ENCODE results near the gene FBXL16. TPM values are rescaled to one million over a fixed set of nuclear protein-coding genes. Genes with fewer than 3 reads are reported as not detected.

FBXL16 gene
- polyA plus RNA-seq, 1 of the 3 experiments (the other 2 are of a cell fraction): 19.8 TPM

DNA sequence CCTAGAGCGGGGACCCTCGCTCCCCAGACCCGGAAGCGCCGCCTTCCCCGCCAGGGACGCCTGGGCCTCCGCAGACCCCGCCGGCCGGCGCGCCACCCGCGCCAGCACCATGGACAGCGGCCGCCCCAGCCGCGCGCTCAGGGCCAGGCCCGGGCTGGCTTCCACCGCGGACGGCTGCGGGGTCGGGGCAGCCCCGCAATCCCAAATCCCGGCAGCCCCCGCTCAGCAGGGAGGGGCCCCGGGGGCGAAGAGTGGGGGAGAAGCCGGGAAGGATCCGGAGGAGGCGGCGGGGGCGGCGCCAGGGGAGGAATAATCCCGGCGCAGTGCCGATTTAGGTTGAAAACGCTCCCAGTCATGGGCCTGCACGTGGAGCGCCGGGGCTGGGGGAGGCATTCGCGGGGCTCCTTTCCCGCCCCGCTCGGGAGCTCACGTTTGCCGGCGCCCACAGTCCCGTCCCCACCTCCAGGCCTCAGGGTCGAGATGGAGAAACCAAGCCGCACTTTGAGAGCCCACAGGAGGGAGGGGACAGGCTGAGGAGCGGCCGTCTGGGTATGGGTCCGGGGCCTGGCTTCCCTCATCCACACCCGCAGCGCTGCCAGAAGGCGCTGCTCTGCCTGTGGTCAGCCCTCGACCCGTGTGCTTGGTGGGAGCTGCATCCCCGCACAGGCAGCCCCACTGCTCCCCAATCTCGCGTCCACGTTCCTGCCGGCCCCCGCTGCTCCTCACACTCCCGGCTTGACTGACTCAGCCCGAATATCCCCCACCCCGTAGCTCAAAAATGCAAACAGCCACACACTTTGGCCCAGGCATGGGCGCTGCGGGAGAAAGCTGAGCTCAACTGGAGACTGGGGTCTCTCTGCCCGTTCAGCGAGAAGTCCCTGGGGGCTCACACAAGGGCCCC lies 4.7 kb downstream of the FBXL16 start:
- Histone ChIP-seq H3K79me2 (ENCODE audit: insufficient read depth) (peaks cover 67% of the 10 kb centered on the region), H3K4me1 (ENCODE audit: control insufficient read depth in 1 of 2, insufficient read depth in 2 of 2, low read depth in 1 of 2, low read length in 1 of 2) (peaks cover 4 to 12% of the 10 kb centered on the region in 2 experiments; a peak in 1 of 4 replicates), H3K9me2 (no peaks in the 10 kb centered on the region), H3K27ac (ENCODE audit: low read depth in 2 of 2, low read length in 1 of 2) (no peak overlapping the region), H3K4me2 (no peak overlapping the region), H3F3A (replicated peaks; ENCODE audit: insufficient read depth) (no peaks in the 10 kb centered on the region), H3K4me3 (ENCODE audit: low read depth in 2 of 2, low read length in 1 of 2) (no peak overlapping the region), H3K27me3 (ENCODE audit: insufficient read depth) (no peaks in the 10 kb centered on the region), H3K36me3 (replicated peaks in 1 of 2; ENCODE audit: control insufficient read depth in 1 of 2, insufficient read depth in 2 of 2, low read length in 1 of 2) (no peaks in the 10 kb centered on the region), H4K20me1 (ENCODE audit: insufficient read depth) (peaks cover 59% of the 10 kb centered on the region), H2AFZ (ENCODE audit: low read depth) (no peak overlapping the region), H3K9me3 (no peaks in the 10 kb centered on the region), H3K9ac (no peak overlapping the region)
- POLR2A ChIA-PET: no interaction called here
- TF ChIP-seq, protein P1, sequence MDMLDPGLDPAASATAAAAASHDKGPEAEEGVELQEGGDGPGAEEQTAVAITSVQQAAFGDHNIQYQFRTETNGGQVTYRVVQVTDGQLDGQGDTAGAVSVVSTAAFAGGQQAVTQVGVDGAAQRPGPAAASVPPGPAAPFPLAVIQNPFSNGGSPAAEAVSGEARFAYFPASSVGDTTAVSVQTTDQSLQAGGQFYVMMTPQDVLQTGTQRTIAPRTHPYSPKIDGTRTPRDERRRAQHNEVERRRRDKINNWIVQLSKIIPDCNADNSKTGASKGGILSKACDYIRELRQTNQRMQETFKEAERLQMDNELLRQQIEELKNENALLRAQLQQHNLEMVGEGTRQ (IDR thresholded peaks at IDR 0.05; ENCODE audit: borderline replicate concordance, low read depth, low read length): no peak
- TF ChIP-seq, protein P2, sequence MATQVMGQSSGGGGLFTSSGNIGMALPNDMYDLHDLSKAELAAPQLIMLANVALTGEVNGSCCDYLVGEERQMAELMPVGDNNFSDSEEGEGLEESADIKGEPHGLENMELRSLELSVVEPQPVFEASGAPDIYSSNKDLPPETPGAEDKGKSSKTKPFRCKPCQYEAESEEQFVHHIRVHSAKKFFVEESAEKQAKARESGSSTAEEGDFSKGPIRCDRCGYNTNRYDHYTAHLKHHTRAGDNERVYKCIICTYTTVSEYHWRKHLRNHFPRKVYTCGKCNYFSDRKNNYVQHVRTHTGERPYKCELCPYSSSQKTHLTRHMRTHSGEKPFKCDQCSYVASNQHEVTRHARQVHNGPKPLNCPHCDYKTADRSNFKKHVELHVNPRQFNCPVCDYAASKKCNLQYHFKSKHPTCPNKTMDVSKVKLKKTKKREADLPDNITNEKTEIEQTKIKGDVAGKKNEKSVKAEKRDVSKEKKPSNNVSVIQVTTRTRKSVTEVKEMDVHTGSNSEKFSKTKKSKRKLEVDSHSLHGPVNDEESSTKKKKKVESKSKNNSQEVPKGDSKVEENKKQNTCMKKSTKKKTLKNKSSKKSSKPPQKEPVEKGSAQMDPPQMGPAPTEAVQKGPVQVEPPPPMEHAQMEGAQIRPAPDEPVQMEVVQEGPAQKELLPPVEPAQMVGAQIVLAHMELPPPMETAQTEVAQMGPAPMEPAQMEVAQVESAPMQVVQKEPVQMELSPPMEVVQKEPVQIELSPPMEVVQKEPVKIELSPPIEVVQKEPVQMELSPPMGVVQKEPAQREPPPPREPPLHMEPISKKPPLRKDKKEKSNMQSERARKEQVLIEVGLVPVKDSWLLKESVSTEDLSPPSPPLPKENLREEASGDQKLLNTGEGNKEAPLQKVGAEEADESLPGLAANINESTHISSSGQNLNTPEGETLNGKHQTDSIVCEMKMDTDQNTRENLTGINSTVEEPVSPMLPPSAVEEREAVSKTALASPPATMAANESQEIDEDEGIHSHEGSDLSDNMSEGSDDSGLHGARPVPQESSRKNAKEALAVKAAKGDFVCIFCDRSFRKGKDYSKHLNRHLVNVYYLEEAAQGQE (IDR thresholded peaks at IDR 0.05; ENCODE audit: low read depth, low read length): peak; percentile 91
- no peak for TF ChIP-seq FOXM1 (IDR thresholded peaks at IDR 0.05; ENCODE audit: low read depth)
- DNase-seq: no peak
- 85% methylated on average over 20 of the region's 76 CpGs for WGBS (ENCODE audit: low lambda C conversion rate)
- CTCF ChIA-PET: interaction anchor here (1.1 kb wide), 2 partner anchors 10 to 356 kb away, joined by 4 read pairs; no protein-coding TSS in a partner anchor

DNA sequence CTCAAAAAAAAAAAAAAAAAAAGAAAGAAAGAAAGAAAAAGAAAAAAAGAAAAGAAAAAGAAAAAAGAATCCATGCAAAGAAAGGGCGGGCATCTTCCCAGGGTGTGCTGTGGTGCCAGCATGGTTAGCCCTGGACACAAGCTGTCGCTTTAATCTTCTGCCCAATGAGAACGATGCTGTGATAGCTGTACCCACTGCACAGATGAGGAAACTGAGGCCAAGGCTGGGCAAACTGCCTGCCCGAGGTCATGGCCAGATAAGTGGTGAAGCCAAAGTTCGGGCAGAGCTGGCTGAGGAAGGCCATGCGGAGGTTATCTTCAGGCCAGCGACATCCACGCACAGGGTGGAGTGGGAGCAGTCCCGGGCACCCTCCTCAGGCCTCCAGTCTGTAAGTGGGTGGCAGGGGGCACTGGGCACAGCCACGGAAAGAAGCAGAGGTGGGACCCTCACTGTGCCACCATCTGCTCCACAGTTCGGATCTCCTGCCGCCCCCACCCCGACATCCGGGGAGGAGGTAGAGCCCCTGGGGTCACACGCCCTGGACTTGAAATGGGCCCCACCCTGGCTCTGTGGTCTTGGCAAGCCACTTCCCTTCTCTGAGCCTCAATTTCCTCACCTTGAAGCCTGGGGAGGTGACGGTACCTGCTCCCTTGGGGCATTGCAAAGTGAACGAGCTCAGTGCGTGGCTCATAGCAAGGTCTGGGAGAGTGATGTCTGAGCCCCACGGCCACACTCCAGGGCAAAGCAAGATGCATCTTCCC lies 6.5 kb downstream of the FBXL16 start:
- Histone ChIP-seq H3K4me1 (ENCODE audit: control insufficient read depth in 1 of 2, insufficient read depth in 2 of 2, low read depth in 1 of 2, low read length in 1 of 2) (peaks cover 3 to 6% of the 10 kb centered on the region in 2 experiments; a peak in 1 of 4 replicates), H3K9me3 (no peaks in the 10 kb centered on the region), H4K20me1 (ENCODE audit: insufficient read depth) (peaks cover 52% of the 10 kb centered on the region), H3K27me3 (ENCODE audit: insufficient read depth) (no peaks in the 10 kb centered on the region), H3K4me3 (ENCODE audit: low read depth in 2 of 2, low read length in 1 of 2) (no peak overlapping the region), H3F3A (replicated peaks; ENCODE audit: insufficient read depth) (no peaks in the 10 kb centered on the region), H2AFZ (ENCODE audit: low read depth) (no peak overlapping the region), H3K9ac (no peak overlapping the region), H3K36me3 (replicated peaks in 1 of 2; ENCODE audit: control insufficient read depth in 1 of 2, insufficient read depth in 2 of 2, low read length in 1 of 2) (peaks cover 0 to 2% of the 10 kb centered on the region in 2 experiments), H3K79me2 (ENCODE audit: insufficient read depth) (peaks cover 56% of the 10 kb centered on the region), H3K4me2 (no peak overlapping the region), H3K9me2 (no peaks in the 10 kb centered on the region), H3K27ac (ENCODE audit: low read depth in 2 of 2, low read length in 1 of 2) (no peak overlapping the region)
- no peak for TF ChIP-seq NRF1 (IDR thresholded peaks at IDR 0.05; ENCODE audit: low read depth, low read length)
- TF ChIP-seq CHD2 (IDR thresholded peaks at IDR 0.05; ENCODE audit: low read length, partially characterized antibody): no peak
- TF ChIP-seq TAF1 (IDR thresholded peaks at IDR 0.05; ENCODE audit: borderline replicate concordance, low read depth, low read length): no peak
- no peak for TF ChIP-seq NFIC (IDR thresholded peaks at IDR 0.05; ENCODE audit: borderline replicate concordance)
- no peak for TF ChIP-seq RAD21 (IDR thresholded peaks at IDR 0.05; ENCODE audit: low read length)
- TF ChIP-seq GATA2 (CRISPR knock-in tag; IDR thresholded peaks at IDR 0.05): no peak
- no peak for TF ChIP-seq ELF1 (IDR thresholded peaks at IDR 0.05)
- TF ChIP-seq GABPA (IDR thresholded peaks at IDR 0.05; ENCODE audit: low read depth): no peak
- TF ChIP-seq FOXM1 (IDR thresholded peaks at IDR 0.05; ENCODE audit: low read depth): no peak
- ChIA-PET POLR2A (no interaction called here), CTCF (interaction anchor here (1.2 kb wide), 1 partner anchor 8 kb away, joined by 4 read pairs; no protein-coding TSS in a partner anchor)
- no peak for DNase-seq
- WGBS (ENCODE audit: low lambda C conversion rate): 79% methylated on average over 10 of the region's 19 CpGs
